Naive thymus-derived CD8-positive, alpha-beta T cell (primary cell): Measurements from ENCODE around the gene KCNQ1OT1. TPM values are rescaled to one million over a fixed set of nuclear protein-coding genes. Genes with fewer than 3 reads are reported as not detected.

ENCODE experiments used
- ATAC-seq, 2 donors: fragments of 150-1000 bp; cut with Tn5 transposase in 1 of 2; sonication (Bioruptor Pico), chemical (Tn5 transposase) in 1 of 2; 1 replicate in 1 of 2; 2 replicates in 1 of 2; pipeline ENCODE4 v1.10.0; 2021; ENCODE audit warnings: mild to moderate bottlenecking in 2 of 2, moderate library complexity in 2 of 2
- POLR2A ChIA-PET: fragments of 350-600 bp; sonication (Branson Sonifier 250); formaldehyde crosslinking; loops from one replicate; lab custom pipeline; 2021; ENCODE audit warnings: antibody characterized with exemption; lab: Charles Lee
- DNase-seq, 10 donors: peaks; one replicate each; pipeline versions ENCODE4 v3.0.0 to v3.0.0-alpha.2; 2020 to 2022
- H3K27ac Mint-ChIP-seq, 10 donors: one replicate each; pipeline ENCODE4 v1.8.0; 2020 to 2022; ENCODE audit warnings: mild to moderate bottlenecking in 10 of 10, mixed read lengths in 10 of 10, moderate library complexity in 4 of 10, inconsistent platforms in 1 of 10
- H3K27me3 Mint-ChIP-seq, 5 donors: one replicate each; pipeline ENCODE4 v1.8.0; 2021 to 2022; ENCODE audit warnings: mixed read lengths in 5 of 5
- H3K36me3 Mint-ChIP-seq, 3 donors: one replicate each; pipeline ENCODE4 v1.8.0; 2020 to 2022; ENCODE audit warnings: mixed read lengths in 3 of 3, mild to moderate bottlenecking in 2 of 3, inconsistent platforms in 1 of 3
- H3K4me1 Mint-ChIP-seq, 4 donors: one replicate each; pipeline ENCODE4 v1.8.0; 2021 to 2022; ENCODE audit warnings: mixed read lengths in 4 of 4
- H3K4me3 Mint-ChIP-seq, 10 donors: one replicate each; pipeline ENCODE4 v1.8.0; 2020 to 2022; ENCODE audit warnings: mild to moderate bottlenecking in 10 of 10, mixed read lengths in 10 of 10, moderate library complexity in 6 of 10, inconsistent platforms in 1 of 10
- H3K9me3 Mint-ChIP-seq, 9 donors: one replicate each; pipeline ENCODE4 v1.8.0; 2020 to 2022; ENCODE audit warnings: mixed read lengths in 9 of 9, mild to moderate bottlenecking in 3 of 9, inconsistent platforms in 1 of 9, moderate library complexity in 1 of 9
- polyA plus RNA-seq, 3 donors: library from polyadenylated mRNA; unstranded; fragments of 300-500 nt; fragmentation: Illumina TruSeq; gene quantifications; one replicate each; pipeline ENCODE4 v1.2.3, GENCODE V29; 2021
- total RNA-seq, 8 experiments: library from RNA in 2 of 8; stranded (reverse) in 2 of 8; gene quantifications; one replicate each; pipeline ENCODE4 v1.2.3 and lab custom pipeline; 2021 to 2026

The KCNQ1OT1 gene
- total and polyA plus RNA-seq, 5 experiments from 2014 or later = 0.03 to 0.22 (median 0.05) TPM

DNA sequence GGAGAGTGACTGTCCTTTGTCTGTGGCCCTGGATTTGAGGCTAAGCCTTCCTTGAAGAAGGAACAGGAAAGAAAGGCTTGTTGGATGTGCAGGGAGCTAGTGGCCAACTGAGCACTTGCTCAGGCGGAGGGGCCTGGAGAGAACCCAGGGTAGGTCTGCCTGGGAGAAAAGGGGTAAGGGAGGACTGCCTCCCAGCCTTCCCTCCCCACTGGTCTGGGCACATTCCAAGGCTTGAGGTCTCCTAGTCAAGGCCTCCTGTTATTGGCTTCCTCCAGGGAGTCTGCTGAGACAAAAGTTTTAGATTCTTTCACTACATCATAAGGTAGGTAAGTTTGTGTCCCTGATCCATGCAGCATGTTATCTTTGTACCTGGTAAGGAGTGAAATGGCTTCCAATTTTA is 15.2 kb downstream of the KCNQ1OT1 start:
- no peak for ATAC-seq
- peak overlapping the region in 1 of 10 donors; percentile 39 for H3K27ac Mint-ChIP-seq
- peaks cover 0 to 10% (median 0%) of the 10 kb centered on the region in 3 donors for H3K36me3 Mint-ChIP-seq
- POLR2A ChIA-PET = no interaction called here
- no peak for DNase-seq
- H3K4me1 Mint-ChIP-seq = peaks cover 0 to 14% (median 7%) of the 10 kb centered on the region in 4 donors
- no peak overlapping the region for H3K4me3 Mint-ChIP-seq
- H3K27me3 Mint-ChIP-seq = no peaks in the 10 kb centered on the region
- no peaks in the 10 kb centered on the region for H3K9me3 Mint-ChIP-seq

DNA sequence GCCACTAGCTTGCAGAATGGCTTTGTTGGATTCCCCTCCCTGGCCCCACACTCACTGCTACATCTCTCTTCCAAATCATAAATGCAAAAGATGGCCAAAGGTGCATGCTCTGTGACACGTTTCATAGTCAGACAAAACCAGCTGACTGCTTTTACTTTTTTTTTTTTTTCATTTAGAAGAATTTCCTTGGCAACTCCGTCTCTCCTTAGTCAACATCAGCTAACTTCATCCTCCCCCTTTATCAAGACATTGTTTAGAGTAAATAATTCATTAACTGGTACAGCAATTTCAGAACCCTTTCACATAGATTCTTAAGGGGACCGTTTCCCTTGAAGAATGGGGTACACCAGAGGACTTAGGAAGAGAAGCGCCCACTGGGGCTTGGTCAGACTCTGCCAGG is 16.0 kb downstream of the KCNQ1OT1 start:
- Mint-ChIP-seq H3K9me3 (no peaks in the 10 kb centered on the region), H3K4me1 (peaks cover 0 to 14% (median 7%) of the 10 kb centered on the region in 4 donors), H3K36me3 (peaks cover 0 to 10% (median 0%) of the 10 kb centered on the region in 3 donors), H3K27me3 (no peaks in the 10 kb centered on the region), H3K27ac (peak overlapping the region in 1 of 10 donors; percentile 54), H3K4me3 (no peak overlapping the region)
- DNase-seq = no peak
- POLR2A ChIA-PET = no interaction called here
- no peak for ATAC-seq

DNA sequence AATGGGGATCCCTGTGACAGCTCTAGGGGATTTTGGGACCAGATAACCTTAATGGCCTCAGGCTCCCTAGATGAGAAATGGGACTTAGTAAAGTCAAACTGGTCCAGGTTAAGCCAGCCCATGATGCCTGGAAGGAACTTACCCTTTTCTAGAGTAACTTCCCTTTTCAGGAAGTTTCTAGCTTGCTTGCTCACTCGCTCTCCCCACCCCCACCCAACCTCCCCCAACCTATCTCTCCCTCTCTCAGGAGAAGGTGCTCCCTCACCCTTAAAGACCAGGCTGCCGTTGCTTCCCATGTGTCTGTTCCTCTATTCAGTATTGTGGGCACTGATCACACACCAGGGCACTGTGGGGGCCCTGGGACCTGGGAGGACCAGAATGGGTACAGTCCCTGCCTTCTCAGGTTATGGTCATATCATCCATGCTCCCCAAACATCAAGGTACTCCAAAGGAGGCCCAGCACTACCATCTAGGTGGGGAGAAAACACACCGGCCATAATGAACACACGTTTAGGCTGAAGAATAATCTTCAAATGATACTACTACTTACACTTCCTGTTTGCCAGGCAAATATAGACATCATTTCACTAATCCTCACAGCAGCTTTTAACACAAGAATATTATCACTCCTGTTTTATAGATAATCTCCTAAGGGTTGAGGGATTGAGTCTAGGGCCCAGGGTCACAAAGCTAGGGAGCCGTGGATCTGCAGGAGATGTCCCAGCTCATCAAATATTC is 18.2 kb downstream of the KCNQ1OT1 start:
- DNase-seq (no peak), ATAC-seq (no peak)
- no peak overlapping the region for H3K4me3 Mint-ChIP-seq
- peak overlapping the region in 3 of 10 donors; percentile 3 to 29 (median 18) for H3K27ac Mint-ChIP-seq
- POLR2A ChIA-PET = no interaction called here
- peaks cover 0 to 20% (median 10%) of the 10 kb centered on the region in 4 donors for H3K4me1 Mint-ChIP-seq
- H3K9me3 Mint-ChIP-seq = no peaks in the 10 kb centered on the region
- no peaks in the 10 kb centered on the region for H3K27me3 Mint-ChIP-seq
- peaks cover 0 to 13% (median 0%) of the 10 kb centered on the region in 3 donors for H3K36me3 Mint-ChIP-seq

DNA sequence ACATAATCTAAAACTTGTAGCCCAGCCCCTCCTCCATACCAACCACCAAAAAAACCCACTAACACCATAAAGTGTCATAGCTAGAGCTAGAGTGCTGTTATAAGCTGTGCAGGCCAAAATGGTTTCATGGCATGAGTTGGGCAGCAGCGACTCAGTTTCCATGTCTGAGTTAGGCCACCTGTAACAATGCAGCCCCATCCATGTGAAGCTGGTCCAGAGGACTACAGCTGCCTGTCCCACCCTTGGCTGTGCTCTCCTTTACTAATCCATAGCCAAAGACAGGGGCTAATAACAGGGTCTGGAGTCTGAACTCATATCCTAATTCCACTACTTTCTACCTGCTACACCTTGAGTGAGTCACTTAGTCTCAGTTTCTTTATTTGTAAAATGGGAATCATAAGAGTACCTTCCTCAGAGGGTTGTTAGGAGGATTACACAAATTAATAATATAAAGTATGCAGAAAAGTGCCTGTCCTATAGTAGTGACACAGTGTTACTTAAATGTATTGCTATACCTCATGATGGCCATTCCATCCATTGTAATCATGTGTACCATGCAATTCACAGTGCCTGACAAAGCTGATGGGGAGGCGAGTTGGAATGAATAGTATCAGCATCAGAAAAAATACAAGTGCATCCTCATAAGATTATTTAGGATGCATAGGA is 20.6 kb downstream of the KCNQ1OT1 start:
- DNase-seq (no peak), ATAC-seq (no peak)
- Mint-ChIP-seq H3K4me3 (no peak overlapping the region), H3K4me1 (peaks cover 0 to 24% (median 10%) of the 10 kb centered on the region in 4 donors), H3K9me3 (no peaks in the 10 kb centered on the region), H3K36me3 (peaks cover 0 to 23% (median 3%) of the 10 kb centered on the region in 3 donors), H3K27me3 (no peaks in the 10 kb centered on the region), H3K27ac (no peak overlapping the region)
- POLR2A ChIA-PET = no interaction called here

DNA sequence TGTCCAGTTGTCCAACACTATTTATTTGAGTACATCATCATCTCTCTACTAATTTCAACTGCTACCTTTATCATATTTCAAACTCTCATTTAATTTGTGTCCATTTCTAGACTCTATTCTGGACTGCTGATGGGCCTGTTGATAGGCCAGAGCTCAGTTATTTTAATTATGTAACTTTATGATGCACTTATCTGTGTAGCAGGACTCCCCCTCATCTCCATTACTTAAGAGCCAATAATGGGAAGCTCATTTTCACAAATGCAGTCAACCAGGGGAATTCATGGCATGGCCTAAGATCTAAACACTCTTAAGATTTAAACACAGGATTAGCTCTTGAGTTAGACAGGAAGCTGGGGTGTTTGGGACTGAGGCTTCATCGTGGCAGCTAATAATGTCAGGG is 21.4 kb downstream of the KCNQ1OT1 start:
- POLR2A ChIA-PET = interaction anchor here (0.6 kb wide), 1 partner anchor 278 kb away, joined by 3 read pairs; the partner anchor contains the start of gene TSSC4
- ATAC-seq (no peak), DNase-seq (no peak)
- peaks cover 0 to 24% (median 10%) of the 10 kb centered on the region in 4 donors for H3K4me1 Mint-ChIP-seq
- no peaks in the 10 kb centered on the region for H3K27me3 Mint-ChIP-seq
- H3K9me3 Mint-ChIP-seq = no peaks in the 10 kb centered on the region
- H3K4me3 Mint-ChIP-seq = no peak overlapping the region
- no peak overlapping the region for H3K27ac Mint-ChIP-seq
- peaks cover 0 to 22% (median 3%) of the 10 kb centered on the region in 3 donors for H3K36me3 Mint-ChIP-seq

DNA sequence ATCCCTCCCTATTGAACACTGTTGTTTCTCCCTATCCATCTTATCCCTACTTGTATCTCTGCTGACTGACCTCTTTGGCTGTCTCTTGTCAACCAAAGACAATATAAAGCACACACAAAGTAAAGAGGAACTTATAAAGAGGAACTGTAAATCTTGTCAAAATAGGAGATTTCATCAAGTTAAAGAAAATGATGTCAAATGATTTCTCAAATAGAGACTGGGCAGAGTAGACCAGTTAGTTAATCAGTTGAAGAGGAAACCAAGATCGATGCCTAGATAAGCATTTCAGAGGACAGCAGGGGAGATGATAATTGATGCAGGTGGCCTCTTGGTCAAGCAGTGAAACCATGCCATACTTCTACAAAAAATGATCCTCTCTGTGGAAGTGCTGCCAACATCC is 22.7 kb downstream of the KCNQ1OT1 start:
- ATAC-seq (no peak), DNase-seq (no peak)
- no peak overlapping the region for H3K4me3 Mint-ChIP-seq
- H3K4me1 Mint-ChIP-seq = peaks cover 0 to 24% (median 9%) of the 10 kb centered on the region in 4 donors
- no peaks in the 10 kb centered on the region for H3K27me3 Mint-ChIP-seq
- peaks cover 0 to 23% (median 3%) of the 10 kb centered on the region in 3 donors for H3K36me3 Mint-ChIP-seq
- H3K9me3 Mint-ChIP-seq = no peaks in the 10 kb centered on the region
- no peak overlapping the region for H3K27ac Mint-ChIP-seq
- POLR2A ChIA-PET = no interaction called here

DNA sequence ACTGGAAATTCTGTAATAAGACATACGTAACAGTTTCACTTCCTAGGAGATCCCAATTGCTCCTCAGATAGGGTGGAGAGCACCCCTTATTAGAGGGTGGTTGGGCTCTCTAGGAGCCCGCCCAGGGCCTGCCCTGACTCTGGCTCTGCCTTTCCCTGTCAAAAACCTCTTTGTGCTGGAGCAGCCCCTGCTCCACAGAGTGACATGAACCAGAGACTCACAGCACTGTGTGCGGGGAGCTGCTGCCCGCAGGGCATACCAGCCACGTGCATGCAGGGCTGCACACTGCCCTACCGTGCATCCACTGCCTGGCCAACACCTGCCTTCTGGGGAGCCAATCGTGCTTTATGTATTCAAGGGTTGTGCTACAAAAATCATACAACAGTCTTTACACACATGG is 24.3 kb downstream of the KCNQ1OT1 start:
- no peak overlapping the region for H3K4me3 Mint-ChIP-seq
- no peaks in the 10 kb centered on the region for H3K9me3 Mint-ChIP-seq
- H3K4me1 Mint-ChIP-seq = peaks cover 0 to 10% (median 4%) of the 10 kb centered on the region in 4 donors
- peaks cover 0 to 26% (median 9%) of the 10 kb centered on the region in 3 donors for H3K36me3 Mint-ChIP-seq
- ATAC-seq (no peak), DNase-seq (peak in 1 of 10 donors; percentile 5)
- H3K27ac Mint-ChIP-seq = no peak overlapping the region
- POLR2A ChIA-PET = no interaction called here
- no peaks in the 10 kb centered on the region for H3K27me3 Mint-ChIP-seq

DNA sequence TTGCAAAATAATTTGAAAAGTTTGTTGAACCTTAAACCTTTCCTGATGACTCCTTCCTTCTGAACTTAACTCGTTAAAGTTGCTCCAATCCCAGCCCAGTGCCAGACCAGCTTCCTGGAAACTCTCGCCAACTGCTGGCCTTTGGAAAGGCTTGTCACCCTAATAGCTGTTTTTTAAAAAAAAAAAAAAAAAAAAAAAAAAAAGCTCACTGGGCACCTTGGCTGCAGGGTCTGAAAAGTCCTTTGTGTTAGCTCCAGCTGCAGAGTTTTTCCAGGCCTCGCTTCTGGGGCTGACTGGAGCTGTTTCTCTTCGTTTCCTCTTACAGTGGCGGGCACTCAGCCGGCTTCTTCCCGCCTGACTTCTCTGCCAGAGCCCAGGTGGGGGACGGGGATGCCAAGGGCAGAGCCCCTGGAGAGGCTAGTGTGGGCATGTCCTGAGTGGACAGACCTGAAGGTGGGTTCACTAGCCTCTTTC is 25.1 kb downstream of the KCNQ1OT1 start:
- POLR2A ChIA-PET = interaction anchor here (0.7 kb wide), 1 partner anchor 37 kb away, joined by 6 read pairs; no protein-coding TSS in a partner anchor
- Mint-ChIP-seq H3K27me3 (no peaks in the 10 kb centered on the region), H3K4me1 (peaks cover 2 to 10% (median 5%) of the 10 kb centered on the region in 4 donors), H3K36me3 (peaks cover 0 to 24% (median 9%) of the 10 kb centered on the region in 3 donors), H3K27ac (no peak overlapping the region), H3K4me3 (no peak overlapping the region), H3K9me3 (no peaks in the 10 kb centered on the region)
- no peak for ATAC-seq
- DNase-seq = no peak

DNA sequence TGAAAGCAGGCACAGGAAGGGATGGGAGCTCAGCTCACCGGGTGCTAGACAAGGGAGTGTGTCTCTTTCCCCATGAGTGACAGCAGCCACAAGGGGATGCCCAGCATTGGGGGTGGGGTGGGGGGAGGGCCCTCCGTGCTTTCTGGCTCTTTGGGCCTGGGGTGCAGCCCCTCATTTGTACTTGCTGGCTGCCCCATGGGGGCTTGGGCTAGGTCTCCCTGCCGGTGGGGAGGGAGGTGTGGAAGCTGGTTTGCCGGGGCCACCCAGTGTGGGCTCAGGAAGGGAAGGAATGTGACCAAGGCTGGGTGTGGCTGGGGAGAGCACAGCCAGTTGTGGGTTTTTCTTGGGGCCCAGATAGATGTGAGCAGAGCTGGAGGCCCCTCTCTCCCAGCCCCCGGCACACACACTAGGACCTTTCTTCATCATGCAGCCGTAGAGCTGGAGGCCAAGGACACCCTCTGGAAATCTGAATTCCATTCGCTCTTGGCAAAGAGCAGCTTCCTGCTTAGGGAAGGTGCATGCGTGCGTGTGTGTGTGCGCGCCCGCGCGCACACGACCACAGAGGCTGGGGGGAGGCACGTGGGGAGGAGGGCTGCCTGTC is 25.8 kb downstream of the KCNQ1OT1 start:
- H3K9me3 Mint-ChIP-seq = no peaks in the 10 kb centered on the region
- ATAC-seq = no peak
- peaks cover 0 to 24% (median 9%) of the 10 kb centered on the region in 3 donors for H3K36me3 Mint-ChIP-seq
- DNase-seq = no peak
- peaks cover 2 to 10% (median 6%) of the 10 kb centered on the region in 4 donors for H3K4me1 Mint-ChIP-seq
- no peak overlapping the region for H3K4me3 Mint-ChIP-seq
- H3K27ac Mint-ChIP-seq = peak overlapping the region in 1 of 10 donors; percentile 43
- POLR2A ChIA-PET = no interaction called here
- H3K27me3 Mint-ChIP-seq = no peaks in the 10 kb centered on the region

DNA sequence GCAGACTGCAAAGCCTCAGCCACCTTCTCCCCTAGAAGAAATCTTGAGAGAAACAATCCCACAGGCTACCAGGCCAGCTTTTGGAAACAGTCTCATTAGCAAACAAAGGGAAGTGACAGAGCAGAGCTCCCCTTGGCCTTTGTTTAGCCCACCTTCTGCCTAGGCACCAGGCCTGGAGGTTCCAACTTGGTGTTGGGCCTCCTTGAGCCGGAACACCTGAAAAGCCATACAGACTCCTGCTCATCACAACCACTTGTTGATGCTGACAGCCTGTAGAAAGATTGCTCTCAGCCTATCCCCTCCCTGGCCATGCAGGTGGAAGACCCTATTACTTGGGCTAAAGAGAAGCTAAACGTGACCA is 26.6 kb downstream of the KCNQ1OT1 start:
- ATAC-seq = no peak
- peak overlapping the region in 2 of 10 donors; percentile 20 to 43 for H3K27ac Mint-ChIP-seq
- H3K27me3 Mint-ChIP-seq = no peaks in the 10 kb centered on the region

DNA sequence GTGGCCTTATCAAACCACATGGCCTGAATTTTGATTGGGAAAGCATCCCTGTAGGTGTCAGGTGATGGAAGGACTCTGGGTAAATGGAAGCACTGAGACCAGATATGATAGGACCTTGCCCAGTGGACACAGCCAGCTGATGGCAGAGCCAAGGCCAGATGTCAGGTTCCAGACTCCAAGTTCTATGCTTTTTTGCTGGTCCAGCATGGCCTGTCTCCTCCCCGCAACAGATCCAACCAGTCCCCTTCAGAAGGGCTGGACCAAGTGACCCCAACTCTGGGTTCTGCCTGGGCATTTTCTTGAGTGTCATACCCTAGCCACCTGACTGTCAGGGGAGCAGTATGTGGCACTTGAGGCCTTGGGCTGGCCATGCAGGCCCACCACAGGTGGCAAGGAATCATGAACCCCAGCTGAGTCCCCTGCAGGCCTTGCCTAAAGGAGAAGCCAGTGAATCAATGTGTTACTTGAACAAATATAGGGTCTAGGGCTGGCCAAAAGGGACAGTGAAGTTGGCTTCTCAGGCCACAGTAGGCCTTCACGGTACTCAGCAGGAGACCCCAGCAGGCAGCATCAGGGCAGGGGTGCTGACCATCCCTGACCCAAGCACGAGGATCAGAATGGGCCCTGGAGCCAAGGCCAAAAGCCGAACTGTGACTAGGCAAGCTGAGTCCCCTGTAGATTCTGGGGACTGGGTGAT is 27.1 kb downstream of the KCNQ1OT1 start:
- DNase-seq (no peak), ATAC-seq (no peak)
- Mint-ChIP-seq H3K4me1 (peaks cover 0 to 10% (median 5%) of the 10 kb centered on the region in 4 donors), H3K27me3 (no peaks in the 10 kb centered on the region), H3K9me3 (no peaks in the 10 kb centered on the region), H3K27ac (no peak overlapping the region), H3K4me3 (no peak overlapping the region), H3K36me3 (peaks cover 0 to 28% (median 9%) of the 10 kb centered on the region in 3 donors)
- POLR2A ChIA-PET = interaction anchor here (1.2 kb wide), 1 partner anchor 16 kb away, joined by 3 read pairs; no protein-coding TSS in a partner anchor

More for the DNA sequence above, 26.6 kb downstream of the KCNQ1OT1 start:
- peaks cover 0 to 10% (median 5%) of the 10 kb centered on the region in 4 donors for H3K4me1 Mint-ChIP-seq
- no peak for DNase-seq
- POLR2A ChIA-PET = no interaction called here
- H3K4me3 Mint-ChIP-seq = no peak overlapping the region
- H3K9me3 Mint-ChIP-seq = no peaks in the 10 kb centered on the region
- peaks cover 0 to 28% (median 9%) of the 10 kb centered on the region in 3 donors for H3K36me3 Mint-ChIP-seq

DNA sequence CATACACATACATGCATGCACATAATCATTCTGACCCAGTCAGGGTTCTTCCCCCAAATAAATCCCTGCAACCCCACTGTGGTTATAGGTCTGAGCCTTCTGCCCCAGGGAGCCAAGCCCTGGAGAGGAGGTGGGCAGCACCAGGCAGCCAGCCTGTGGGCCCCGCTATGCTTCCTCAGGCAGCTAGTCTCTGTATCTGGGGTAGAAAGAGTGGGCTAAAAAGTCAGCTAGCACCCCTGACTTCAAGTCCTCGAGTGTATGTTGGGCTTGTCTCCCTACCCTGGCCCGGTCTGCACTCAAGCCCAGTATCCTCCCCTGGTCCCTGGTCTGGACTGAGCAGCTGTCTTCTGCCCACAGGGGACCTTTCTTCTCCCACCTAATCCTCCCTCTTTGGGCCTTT is 28.0 kb downstream of the KCNQ1OT1 start:
- H3K4me1 Mint-ChIP-seq = peaks cover 0 to 5% (median 3%) of the 10 kb centered on the region in 4 donors
- H3K27me3 Mint-ChIP-seq = no peaks in the 10 kb centered on the region
- H3K4me3 Mint-ChIP-seq = no peak overlapping the region
- DNase-seq = no peak
- peak overlapping the region in 1 of 10 donors; percentile 73 for H3K27ac Mint-ChIP-seq
- POLR2A ChIA-PET = interaction anchor here (1.2 kb wide), 1 partner anchor 15 kb away, joined by 3 read pairs; no protein-coding TSS in a partner anchor
- H3K36me3 Mint-ChIP-seq = peaks cover 0 to 26% (median 9%) of the 10 kb centered on the region in 3 donors
- H3K9me3 Mint-ChIP-seq = no peaks in the 10 kb centered on the region
- ATAC-seq = no peak
